Gastroesophageal sphincter (tissue), 3 donors: ENCODE measurements around the gene CYB5B.
A peak's percentile ranks its signal among the peaks of the same experiment; 100 is the strongest.

Experiments used
- CTCF ChIP-seq, 4 experiments: fragments of 200-600 bp in 2 of 4; fragments of 450-650 bp in 2 of 4; sonication (generic) in 1 of 4; IDR thresholded peaks; one replicate each; pipeline ENCODE4 v1.5.1; 2017 to 2019; ENCODE audit warnings: antibody characterized with exemption in 4 of 4, mild to moderate bottlenecking in 2 of 4, moderate library complexity in 2 of 4
- POLR2A ChIP-seq, 2 donors: fragments of 450-650 bp; IDR thresholded peaks; one replicate each; pipeline ENCODE4 v1.6.1; 2017; ENCODE audit warnings: antibody characterized with exemption in 2 of 2, mild to moderate bottlenecking in 2 of 2, moderate library complexity in 1 of 2
- POLR2AphosphoS5 ChIP-seq: sonication (generic); formaldehyde crosslinking; IDR thresholded peaks from one replicate; pipeline ENCODE4 v1.6.1; 2017; ENCODE audit warnings: antibody characterized with exemption

- TF ChIP-seq CTCF (IDR thresholded peaks at IDR 0.05): peak in 1 of 4 experiments; percentile 49
- no peak for TF ChIP-seq POLR2A (IDR thresholded peaks at IDR 0.05)
- TF ChIP-seq POLR2AphosphoS5: no peak
These were observed 28.6 kb upstream of the CYB5B start for GRCh38 chr16:69395859-69396186.
